K562 (cell line): Measurements from ENCODE around the gene FDX1. TPM values are rescaled to one million over a fixed set of nuclear protein-coding genes. Genes with fewer than 3 reads are reported as not detected.

ENCODE experiments used
- ATAC-seq: fragments of 200-7000 bp; cut with Tn5 transposase; 3 replicates; pipeline ENCODE4 v1.9.1; 2020; ENCODE audit warnings: moderate library complexity
- BruUV-seq: library from RNA; stranded (reverse); fragments of 400-500 nt; replicated peaks from 2 replicates; lab custom pipeline; 2021; lab: Mats Ljungman, UMichigan
- CTCF ChIA-PET: fragments of 300-600 bp; formaldehyde crosslinking; extraction: SDS; loops from one replicate; lab custom pipeline; 2021; ENCODE audit warnings: low intra/inter-chr PET ratio; lab: Yijun Ruan, JAX
- POLR2A ChIA-PET: fragments of 300-600, 350-650 bp; sonication (Branson Sonifier 250); formaldehyde crosslinking; extraction: SDS; loops from one replicate; lab custom pipeline; 2021; ENCODE audit warnings: antibody characterized with exemption, inconsistent platforms; lab: Yijun Ruan, JAX
- DNase-seq, 4 experiments: peaks; one replicate each; pipeline versions ENCODE4 v3.0.0 to v3.0.0-alpha.2; 2011 to 2018; ENCODE audit warnings: low spot score in 3 of 4, mixed read lengths in 3 of 4; ENCODE audit errors: extremely low read depth in 1 of 4
- FAIRE-seq: peaks from 2 replicates; lab custom pipeline; 2011; peaks lifted over from hg19 to GRCh38; lab: Jason Lieb, UNC
- H2AFZ ChIP-seq: 2 replicates; pipeline ENCODE4 v1.6.0; 2011; ENCODE audit warnings: low read depth, low read length, control low read depth, inconsistent platforms
- H3K27ac ChIP-seq: fragments of 200-600 bp; 3 replicates; pipeline ENCODE4 v1.8.0; 2011; ENCODE audit warnings: low read depth, mild to moderate bottlenecking, control low read depth, inconsistent platforms, low read length, moderate library complexity, mixed read lengths; ENCODE audit errors: extremely low read depth
- H3K27me3 ChIP-seq, 2 experiments: fragments of 300-600 bp in 1 of 2; 2 replicates in 1 of 2; 3 replicates in 1 of 2; pipeline versions ENCODE4 v1.6.0 to v1.8.0; 2011; ENCODE audit warnings: inconsistent platforms in 2 of 2, low read length in 2 of 2, mild to moderate bottlenecking in 1 of 2, mixed read lengths in 1 of 2, moderate library complexity in 1 of 2; ENCODE audit not compliant: control insufficient read depth in 2 of 2, insufficient read depth in 2 of 2
- H3K36me3 ChIP-seq: fragments of 300-600 bp; 3 replicates; pipeline ENCODE4 v1.8.0; 2011; ENCODE audit warnings: mild to moderate bottlenecking, low read length, inconsistent platforms; ENCODE audit not compliant: control insufficient read depth, insufficient read depth
- H3K4me1 ChIP-seq, 2 experiments: fragments of 200-600 bp in 1 of 2; replicated peaks in 1 of 2; 2 replicates in 1 of 2; 3 replicates in 1 of 2; pipeline versions ENCODE4 v1.5.1 to v1.8.0; 2011; ENCODE audit warnings: inconsistent platforms in 2 of 2, low read length in 2 of 2, mild to moderate bottlenecking in 1 of 2, mixed read lengths in 1 of 2, moderate library complexity in 1 of 2; ENCODE audit not compliant: control insufficient read depth in 2 of 2, insufficient read depth in 2 of 2
- H3K4me2 ChIP-seq: 2 replicates; pipeline ENCODE4 v1.6.1; 2011; ENCODE audit warnings: low read length, control low read depth, inconsistent platforms, mixed read lengths; ENCODE audit not compliant: insufficient read depth
- H3K4me3 ChIP-seq: fragments of 200-600 bp; sonication (generic), shearing (Covaris generic); 2 replicates; pipeline ENCODE4 v1.5.1; 2016; ENCODE audit warnings: control low read depth, inconsistent platforms
- H3K79me2 ChIP-seq: fragments of 200-600 bp; 3 replicates; pipeline ENCODE4 v1.8.0; 2011; ENCODE audit warnings: low read length, inconsistent platforms; ENCODE audit not compliant: control insufficient read depth, insufficient read depth
- H3K9ac ChIP-seq, 2 experiments: 2 replicates each; pipeline versions ENCODE4 v1.6.0 to v1.6.1; 2011; ENCODE audit warnings: low read depth in 2 of 2, low read length in 2 of 2, control low read depth in 1 of 2, inconsistent platforms in 1 of 2, mild to moderate bottlenecking in 1 of 2, mixed read lengths in 1 of 2; ENCODE audit not compliant: insufficient read depth in 1 of 2
- H3K9me1 ChIP-seq: one replicate; pipeline ENCODE4 v1.6.0; 2011; ENCODE audit warnings: inconsistent platforms, mild to moderate bottlenecking, low read length, moderate library complexity; ENCODE audit not compliant: control insufficient read depth, insufficient read depth
- H3K9me3 ChIP-seq: replicated peaks from 2 replicates; pipeline ENCODE4 v1.5.1; 2011; ENCODE audit warnings: low read depth, low read length, inconsistent platforms; ENCODE audit not compliant: control insufficient read depth, insufficient read depth
- H4K20me1 ChIP-seq: replicated peaks from 2 replicates; pipeline ENCODE4 v1.6.1; 2011; ENCODE audit warnings: low read length, inconsistent platforms, mixed read lengths; ENCODE audit not compliant: control insufficient read depth, insufficient read depth
- CCAR2 ChIP-seq: fragments of 200-400 bp; formaldehyde crosslinking; IDR thresholded peaks from 2 replicates; pipeline ENCODE4 v1.6.1; 2017; ENCODE audit warnings: mild to moderate bottlenecking, low read depth, low read length
- CUX1 ChIP-seq: fragments of 200-800 bp; sonication (Bioruptor generic); IDR thresholded peaks from 2 replicates; pipeline ENCODE4 v1.6.1; 2016; ENCODE audit warnings: missing genetic modification characterization, missing compliant biosample characterization
- FOXA1 ChIP-seq: fragments of 450-650 bp; IDR thresholded peaks from 2 replicates; pipeline ENCODE4 v1.6.1; 2016; ENCODE audit warnings: mild to moderate bottlenecking, borderline replicate concordance
- HMG20B ChIP-seq: fragments of 250-450 bp; sonication (Bioruptor Pico); IDR thresholded peaks from 2 replicates; pipeline ENCODE4 v1.5.0; 2021; ENCODE audit warnings: mild to moderate bottlenecking
- NCOA1 ChIP-seq: fragments of 450-650 bp; IDR thresholded peaks from 2 replicates; pipeline ENCODE4 v1.6.1; 2016; ENCODE audit warnings: low read depth
- NCOR1 ChIP-seq: fragments of 450-650 bp; IDR thresholded peaks from 2 replicates; pipeline ENCODE4 v1.6.1; 2016; ENCODE audit warnings: mild to moderate bottlenecking, moderate library complexity
- PCBP2 ChIP-seq: fragments of 200-400 bp; formaldehyde crosslinking; IDR thresholded peaks from 2 replicates; pipeline ENCODE4 v1.6.1; 2018; ENCODE audit warnings: low read length, low read depth, mild to moderate bottlenecking, moderate library complexity; ENCODE audit not compliant: poor library complexity, severe bottlenecking
- SAFB2 ChIP-seq: fragments of 200-400 bp; formaldehyde crosslinking; IDR thresholded peaks from 2 replicates; pipeline ENCODE4 v1.6.1; 2018; ENCODE audit warnings: borderline replicate concordance, low read length, low read depth, moderate library complexity; ENCODE audit not compliant: severe bottlenecking
- XRCC5 ChIP-seq: fragments of 200-400 bp; formaldehyde crosslinking; IDR thresholded peaks from 2 replicates; pipeline ENCODE4 v1.6.1; 2017; ENCODE audit warnings: low read depth, mild to moderate bottlenecking, low read length
- ZNF445 ChIP-seq: fragments of 250-450 bp; sonication (Bioruptor Pico); IDR thresholded peaks from 2 replicates; pipeline ENCODE4 v1.4.0; 2020; ENCODE audit warnings: low read depth, mild to moderate bottlenecking, moderate library complexity
- ZNF586 ChIP-seq: fragments of 450-650 bp; formaldehyde crosslinking; conservative IDR thresholded peaks from 2 replicates; pipeline ENCODE4 v1.4.0; 2020; ENCODE audit warnings: mild to moderate bottlenecking, moderate library complexity
- ZNF75A ChIP-seq: fragments of 450-650 bp; formaldehyde crosslinking; IDR thresholded peaks from 2 replicates; pipeline ENCODE4 v1.4.0; 2020; ENCODE audit warnings: mild to moderate bottlenecking
- WGBS: fragments of 100-300 bp; shearing (Covaris generic); methylation state at CpG from one replicate; pipeline ENCODE4 v1.1.6; 2016; ENCODE audit warnings: low coverage, mixed read lengths; ENCODE audit not compliant: insufficient coverage; ENCODE audit errors: missing lambda C conversion rate; 5-methylcytosine and 5-hydroxymethylcytosine counted together
- in situ Hi-C: fragments of 300-500 bp; cut with MboI; formaldehyde crosslinking; loops from 4 replicates; pipeline ENCODE4 v1.15.0; 2018; ENCODE audit warnings: inconsistent platforms, mixed read lengths
- intact Hi-C: fragments of 100-400 bp; cut with micrococcal nuclease; formaldehyde crosslinking; loops from 2 replicates; pipeline ENCODE4 v1.14.2; 2022
- polyA plus RNA-seq, 8 experiments: library from polyadenylated mRNA; depleted of rRNA in 4 of 8; stranded (reverse) in 5 of 8; unstranded in 3 of 8; fragments of >200 nt; fragmentation: Nextera tagmentation in 2 of 8; fragmentation: Illumina TruSeq in 1 of 8; extraction: Ambion mirVana in 2 of 8; extraction: Trizol in 1 of 8; gene quantifications; 2 replicates each; pipeline versions ENCODE4 v1.2.1 to v1.2.3, GENCODE V29; 2011 to 2014; ENCODE audit warnings: inconsistent platforms in 1 of 8, missing spikeins in 1 of 8
- total RNA-seq, 7 experiments: library from RNA; depleted of rRNA in 6 of 7; stranded (reverse); fragments of >200 nt in 6 of 7; fragmentation: Illumina TruSeq in 2 of 7; extraction: Trizol in 2 of 7; gene quantifications; 2 replicates each; pipeline versions ENCODE4 v1.2.1 to v1.2.3, GENCODE V29; 2011 to 2021; ENCODE audit warnings: low replicate concordance in 1 of 7
- TF ChIP-seq, protein P1 (sequence below): fragments of 450-650 bp; conservative IDR thresholded peaks from 2 replicates; pipeline ENCODE4 v1.6.1; 2016; ENCODE audit warnings: missing genetic modification characterization, low read depth, mild to moderate bottlenecking, missing compliant biosample characterization, moderate library complexity

The FDX1 gene
- total and polyA plus RNA-seq, 9 of the 15 experiments (the other 6 are each of a cell fraction or from before 2014, with no cell fraction given): 6.4 to 14.3 (median 11.4) TPM

DNA sequence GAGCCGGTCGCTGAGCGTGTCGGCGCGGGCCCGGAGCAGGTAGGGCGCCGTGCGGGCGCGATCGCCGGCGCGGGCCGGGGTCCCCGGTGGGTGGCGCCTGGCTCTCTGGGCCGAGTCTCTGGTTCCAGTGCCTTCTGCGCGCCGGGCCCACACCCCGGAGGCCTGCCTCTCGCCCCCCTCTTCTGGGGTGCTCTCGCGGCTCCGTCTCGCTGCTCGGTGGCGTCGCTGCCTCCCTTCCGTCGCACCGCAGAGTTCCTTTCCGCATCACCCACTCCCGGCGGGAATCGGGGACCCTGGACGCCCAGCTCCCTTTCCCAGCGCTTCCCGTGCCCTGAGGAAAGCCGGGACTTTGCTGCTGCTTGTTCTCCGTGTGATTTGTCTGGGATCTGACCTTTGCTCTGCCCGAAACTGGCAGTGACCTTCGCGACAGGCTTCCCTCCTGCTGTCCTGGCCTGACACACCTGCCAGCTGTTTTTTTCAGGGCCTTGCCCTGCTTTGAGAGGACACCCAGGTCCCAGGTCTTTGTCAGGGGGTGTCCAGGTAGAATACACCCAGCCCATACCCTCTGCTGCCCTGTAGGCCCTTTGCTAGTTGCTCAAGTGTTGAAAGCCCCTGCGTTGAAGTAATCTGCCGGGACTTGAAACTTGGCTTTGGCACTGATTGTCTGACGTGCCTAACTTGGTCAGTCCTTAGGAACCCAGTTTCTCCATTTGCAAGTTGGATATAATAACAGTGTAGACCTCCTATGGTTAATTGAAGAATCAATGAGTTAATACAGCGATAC is 711 bp downstream of the FDX1 start (continued):
- TF ChIP-seq, protein P1, sequence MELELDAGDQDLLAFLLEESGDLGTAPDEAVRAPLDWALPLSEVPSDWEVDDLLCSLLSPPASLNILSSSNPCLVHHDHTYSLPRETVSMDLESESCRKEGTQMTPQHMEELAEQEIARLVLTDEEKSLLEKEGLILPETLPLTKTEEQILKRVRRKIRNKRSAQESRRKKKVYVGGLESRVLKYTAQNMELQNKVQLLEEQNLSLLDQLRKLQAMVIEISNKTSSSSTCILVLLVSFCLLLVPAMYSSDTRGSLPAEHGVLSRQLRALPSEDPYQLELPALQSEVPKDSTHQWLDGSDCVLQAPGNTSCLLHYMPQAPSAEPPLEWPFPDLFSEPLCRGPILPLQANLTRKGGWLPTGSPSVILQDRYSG: no peak
- TF ChIP-seq FOXA1: no peak
- TF ChIP-seq PCBP2: no peak
- TF ChIP-seq, all 486 proteins: peak for 24

DNA sequence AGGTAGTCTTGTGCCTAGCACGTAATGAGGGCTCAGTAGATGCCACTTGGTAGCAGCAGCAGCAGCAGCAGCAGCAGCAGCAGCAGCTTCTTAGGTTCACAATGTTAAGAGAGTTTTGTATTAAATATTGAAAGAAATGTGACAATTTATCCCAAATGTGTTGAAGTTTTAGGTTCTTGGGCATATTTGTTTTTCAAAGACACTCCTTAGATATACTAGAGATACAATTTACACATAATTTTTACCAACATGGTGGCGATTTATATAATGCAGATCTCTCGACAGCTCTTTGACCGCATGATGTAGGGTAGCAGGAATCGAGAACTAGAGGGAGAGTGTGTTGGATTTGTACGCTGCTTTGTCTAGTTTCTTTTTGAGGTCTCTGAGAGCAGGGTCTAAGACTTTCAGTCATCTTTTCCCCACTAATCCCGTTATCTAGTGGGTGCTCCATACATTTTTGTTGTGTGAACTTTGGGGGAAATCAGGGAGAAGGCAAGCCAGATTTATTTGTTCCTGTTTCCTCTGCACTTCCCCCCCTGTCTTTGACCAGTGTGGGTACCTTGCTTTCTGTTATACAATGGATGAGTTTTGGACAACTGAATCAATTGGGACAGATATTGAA is 1.4 kb downstream of the FDX1 start:
- no peaks in the 10 kb centered on the region; the same call in 1 of the 2 replicates for H4K20me1 ChIP-seq
- H3K36me3 ChIP-seq: no peaks in the 10 kb centered on the region
- peak overlapping the region; percentile 77 to 96; a peak in 2 of 4 replicates for H3K9ac ChIP-seq
- peak overlapping the region; percentile 91 for H3K4me2 ChIP-seq
- in situ Hi-C loops: loop anchor here (10.0 kb wide), 1 partner anchor 226 kb away; no protein-coding TSS in a partner anchor
- ChIA-PET CTCF (interaction anchor here (0.6 kb wide), 1 partner anchor 150 kb away, joined by 6 read pairs; no protein-coding TSS in a partner anchor), POLR2A (interaction anchor here (0.6 kb wide), 2 partner anchors 214 to 990 kb away, joined by 3 read pairs; no protein-coding TSS in a partner anchor)
- DNase-seq (no peak), ATAC-seq (no peak), FAIRE-seq (no peak)
- BruUV-seq: no TSS peak
- 0 out of 2 replicates have a peak overlapping the region, but pooled peaks have one; percentile 74 for H2AFZ ChIP-seq
- H3K27me3 ChIP-seq: no peaks in the 10 kb centered on the region
- peak overlapping the region; percentile 70 for H3K4me3 ChIP-seq
- H3K79me2 ChIP-seq: peaks cover 54% of the 10 kb centered on the region
- H3K9me1 ChIP-seq: no peaks in the 10 kb centered on the region
- intact Hi-C loops: loop anchor here (5.0 to 10.0 kb wide), 5 partner anchors 134 to 994 kb away; partner anchors contain the start of genes RDX and ZC3H12C
- H3K9me3 ChIP-seq: no peaks in the 10 kb centered on the region
- WGBS: 16% methylated on average over 7 of the region's 7 CpGs
- H3K4me1 ChIP-seq: peaks cover 14 to 17% of the 10 kb centered on the region in 2 experiments; a peak in 4 of 5 replicates
- H3K27ac ChIP-seq: no peak overlapping the region
- TF ChIP-seq NCOA1 (no peak), SAFB2 (no peak), ZNF445 (CRISPR knock-in tag) (no peak), ZNF75A (CRISPR knock-in tag) (no peak), ZNF586 (CRISPR knock-in tag) (no peak), CCAR2 (no peak), XRCC5 (no peak), CUX1 (no peak), NCOR1 (no peak), HMG20B (no peak)
